Brain pericyte (primary cell): ENCODE results near the gene BRD4.
"Not testable (repeated sequence)": the region's sequence is repeated elsewhere in the genome, so short reads cannot be mapped to it uniquely, and the experiment has no call there.

Experiments
- DNase-seq: peaks from one replicate; pipeline ENCODE4 v3.0.0-alpha.2; 2012; ENCODE audit warnings: low read depth, low spot score

The BRD4 gene

DNA sequence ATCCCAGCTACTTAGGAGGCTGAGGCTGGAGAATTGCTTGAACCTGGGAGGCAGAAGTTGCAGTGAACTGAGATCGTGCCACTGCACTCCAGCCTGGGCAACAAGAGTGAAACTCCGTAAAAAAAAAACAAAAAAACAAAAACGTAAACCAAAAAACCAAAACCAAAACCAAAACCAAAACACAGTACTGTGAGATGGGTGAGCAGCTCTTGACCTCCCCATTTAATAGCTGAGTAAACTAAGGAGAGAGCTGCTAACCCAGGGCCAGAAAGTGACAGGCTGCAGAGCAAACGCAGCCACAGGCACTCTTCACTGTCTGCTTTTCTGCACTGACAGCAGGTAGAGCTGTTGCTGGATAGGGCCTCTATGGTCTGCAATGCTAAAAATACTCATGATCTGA lies 27.7 kb upstream of the BRD4 start:
- DNase-seq, result not testable (repeated sequence)

DNA sequence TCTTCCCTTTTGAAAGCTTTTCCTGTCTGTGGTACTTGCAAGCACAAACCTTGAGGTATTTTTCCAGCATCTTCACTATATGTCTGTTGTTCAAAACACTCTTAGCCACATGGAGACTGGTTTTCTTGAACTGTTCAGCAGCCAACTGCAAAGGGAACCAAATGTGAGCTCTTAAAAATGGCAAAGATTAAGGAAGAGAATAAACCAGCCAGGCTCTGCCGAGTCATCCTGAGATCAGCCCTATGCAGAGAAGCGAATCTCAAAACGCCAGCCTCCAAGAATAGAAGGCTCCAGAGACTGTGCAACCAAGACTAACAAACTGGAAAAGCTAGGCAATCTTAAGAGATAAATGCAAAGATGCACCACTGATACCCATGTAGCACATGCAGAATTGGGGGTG lies 26.6 kb upstream of the BRD4 start:
- no peak for DNase-seq

DNA sequence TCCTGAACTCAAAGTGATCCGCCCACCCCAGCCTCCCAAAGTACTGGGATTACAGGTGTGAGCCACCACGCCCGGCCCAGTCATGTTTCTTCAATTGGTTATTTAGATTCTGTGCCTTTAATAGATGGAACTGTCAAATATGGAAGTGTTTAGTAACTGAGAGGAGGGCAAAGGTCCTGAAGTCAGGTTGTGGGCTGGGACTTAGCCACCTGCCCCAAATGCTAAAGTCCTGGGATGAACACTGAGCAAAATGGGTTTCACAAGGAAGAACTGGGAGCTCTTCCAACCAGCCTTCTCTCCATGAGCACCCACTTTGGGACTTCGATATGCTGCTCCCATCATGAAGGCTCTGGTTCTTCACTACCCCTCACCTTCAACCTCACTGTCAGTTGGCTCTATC lies 25.6 kb upstream of the BRD4 start:
- DNase-seq, result no peak

DNA sequence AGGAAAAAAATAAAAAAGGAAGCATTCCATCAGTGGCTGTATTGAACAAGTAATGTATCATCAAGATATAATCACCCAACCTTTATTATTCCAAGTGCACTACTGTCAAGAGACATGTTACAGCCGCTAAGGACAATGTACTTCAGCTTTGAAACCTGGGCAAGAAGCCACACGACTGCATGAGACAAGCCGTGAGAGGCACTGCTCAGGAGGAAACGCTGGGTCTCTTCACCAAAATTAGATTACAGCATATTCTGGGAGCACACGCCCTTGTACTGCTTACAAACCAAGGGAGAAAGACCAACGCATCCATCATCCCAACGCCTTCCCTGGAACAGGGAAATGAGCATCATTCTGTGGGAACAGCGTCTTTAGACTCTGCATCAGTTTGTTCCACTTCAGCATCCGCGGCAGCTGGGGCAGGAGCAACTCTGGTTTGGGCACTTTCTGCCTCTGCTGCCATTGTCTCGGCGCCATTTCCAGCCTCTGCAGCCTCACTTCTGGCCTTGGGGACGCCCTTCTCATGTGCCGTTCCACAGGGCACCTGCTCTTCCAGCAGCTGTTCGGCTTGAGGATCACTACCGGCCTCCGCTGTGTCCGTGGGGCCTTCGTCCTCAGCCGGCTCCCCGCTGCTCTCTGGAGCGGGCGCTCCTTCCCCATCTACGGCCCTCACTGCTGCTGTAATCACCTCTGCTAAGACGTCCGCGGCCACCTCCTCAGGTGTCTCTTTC lies 22.4 kb upstream of the BRD4 start:
- no peak for DNase-seq

DNA sequence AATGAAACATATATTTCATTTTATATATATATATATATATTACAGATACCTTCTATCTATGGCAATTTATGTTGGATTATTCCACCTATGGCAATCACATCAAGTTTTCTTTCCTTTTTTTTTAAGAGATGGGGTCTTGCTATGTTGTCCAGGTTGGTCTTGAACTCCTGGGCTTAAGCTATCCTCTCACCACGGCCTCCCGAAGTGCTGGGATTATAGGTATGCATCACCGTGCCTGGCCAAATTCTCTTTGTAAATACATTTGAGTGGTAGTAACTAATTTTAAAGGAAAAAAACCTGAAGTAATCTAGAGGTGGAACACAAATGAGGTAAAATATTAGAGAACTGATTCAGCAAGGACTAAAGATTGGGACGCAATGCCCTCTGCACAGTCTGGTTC lies 21.6 kb upstream of the BRD4 start:
- no peak for DNase-seq

DNA sequence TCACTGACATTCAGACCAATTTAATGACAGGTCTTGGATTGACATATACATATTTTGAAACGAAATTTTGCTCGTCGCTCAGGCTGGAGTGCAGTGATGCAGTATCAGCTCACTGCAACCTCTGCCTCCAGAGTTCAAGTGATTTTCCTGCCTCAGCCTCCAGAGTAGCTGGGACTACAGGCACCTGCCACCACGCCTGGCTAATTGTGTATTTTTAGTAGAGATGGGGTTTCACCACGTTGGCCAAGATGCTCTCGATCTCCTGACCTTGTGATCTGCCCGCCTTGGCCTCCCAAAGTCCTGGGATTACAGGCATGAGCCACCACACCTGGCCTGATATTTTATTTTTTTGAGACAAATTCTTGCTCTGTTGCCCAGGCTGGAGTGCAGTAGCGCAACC lies 20.2 kb upstream of the BRD4 start:
- DNase-seq, result not testable (repeated sequence)

DNA sequence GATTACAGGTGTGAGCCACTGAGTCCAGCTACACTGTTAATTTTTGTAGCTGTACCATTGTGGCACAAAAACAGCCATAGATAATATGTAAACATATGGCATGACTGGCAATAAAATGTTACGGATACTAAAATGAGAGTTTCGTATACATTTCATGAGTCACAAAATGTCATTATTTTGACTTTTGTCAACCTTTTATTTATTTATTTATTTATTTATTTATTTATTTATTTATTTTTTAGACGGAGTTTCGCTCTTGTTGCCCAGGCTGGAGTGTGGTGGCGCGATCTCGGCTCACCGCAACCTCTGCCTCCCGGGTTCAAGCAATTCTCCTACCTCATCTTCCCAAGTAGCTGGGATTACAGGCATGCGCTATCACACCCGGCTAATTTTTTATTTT lies 9.0 kb upstream of the BRD4 start:
- not testable (repeated sequence) for DNase-seq

DNA sequence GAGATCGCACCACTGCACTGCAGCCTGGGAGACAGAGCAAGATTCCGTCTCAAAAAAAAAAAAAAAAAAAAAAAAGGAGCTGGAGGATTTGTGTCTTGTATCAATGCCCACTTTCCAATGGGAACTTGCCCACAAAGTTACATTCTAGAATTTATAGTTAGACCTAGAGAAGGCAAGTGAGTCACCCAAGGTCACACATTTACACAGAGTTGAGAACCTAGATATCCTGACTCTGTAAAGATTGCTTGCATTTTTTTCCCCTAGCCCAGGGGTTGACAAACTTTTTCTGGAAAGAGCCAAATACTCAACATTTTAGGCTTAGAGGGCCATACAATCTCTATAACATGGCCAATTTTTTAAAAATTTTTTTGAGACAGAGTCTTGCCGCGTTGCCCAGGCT lies 7.7 kb upstream of the BRD4 start:
- DNase-seq, result no peak

DNA sequence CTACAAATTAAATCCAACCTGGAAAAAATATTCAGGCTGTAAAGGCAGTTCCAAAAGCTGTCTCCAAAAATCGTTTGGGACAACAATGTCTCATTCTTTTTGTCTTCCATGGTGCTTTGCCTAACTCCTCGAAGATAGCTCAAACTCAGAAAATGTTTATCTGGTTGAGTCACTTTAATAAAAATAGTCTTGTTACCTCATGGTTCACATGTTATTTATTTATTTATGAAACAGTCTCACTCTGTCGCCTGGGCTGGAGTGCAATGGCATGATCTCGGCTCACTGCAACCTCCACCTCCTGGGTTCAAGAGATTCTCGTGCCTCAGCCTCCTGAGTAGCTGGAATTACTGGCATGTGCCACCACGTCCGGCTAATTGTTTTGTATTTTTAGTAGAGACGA lies 4.9 kb upstream of the BRD4 start:
- no peak for DNase-seq

DNA sequence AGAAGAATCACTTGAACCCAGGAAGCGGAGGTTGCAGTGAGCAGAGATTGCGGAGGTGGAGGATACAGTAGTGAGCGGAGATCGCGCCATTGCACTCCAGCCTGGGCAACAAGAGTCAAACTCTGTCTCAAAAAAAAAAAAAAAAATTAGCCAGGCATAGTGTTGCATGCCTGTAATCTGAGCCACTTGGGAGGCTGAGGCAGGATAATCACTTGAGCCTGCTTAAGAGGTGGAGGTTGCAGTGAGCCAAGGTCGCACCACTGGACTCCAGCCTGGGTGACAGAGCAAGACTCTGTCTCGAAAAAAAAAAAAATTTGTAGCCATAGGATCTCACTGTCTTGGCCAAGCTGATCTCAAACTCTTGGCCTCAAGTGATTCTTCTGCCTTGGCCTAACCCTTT lies 3.7 kb upstream of the BRD4 start:
- not testable (repeated sequence) for DNase-seq

DNA sequence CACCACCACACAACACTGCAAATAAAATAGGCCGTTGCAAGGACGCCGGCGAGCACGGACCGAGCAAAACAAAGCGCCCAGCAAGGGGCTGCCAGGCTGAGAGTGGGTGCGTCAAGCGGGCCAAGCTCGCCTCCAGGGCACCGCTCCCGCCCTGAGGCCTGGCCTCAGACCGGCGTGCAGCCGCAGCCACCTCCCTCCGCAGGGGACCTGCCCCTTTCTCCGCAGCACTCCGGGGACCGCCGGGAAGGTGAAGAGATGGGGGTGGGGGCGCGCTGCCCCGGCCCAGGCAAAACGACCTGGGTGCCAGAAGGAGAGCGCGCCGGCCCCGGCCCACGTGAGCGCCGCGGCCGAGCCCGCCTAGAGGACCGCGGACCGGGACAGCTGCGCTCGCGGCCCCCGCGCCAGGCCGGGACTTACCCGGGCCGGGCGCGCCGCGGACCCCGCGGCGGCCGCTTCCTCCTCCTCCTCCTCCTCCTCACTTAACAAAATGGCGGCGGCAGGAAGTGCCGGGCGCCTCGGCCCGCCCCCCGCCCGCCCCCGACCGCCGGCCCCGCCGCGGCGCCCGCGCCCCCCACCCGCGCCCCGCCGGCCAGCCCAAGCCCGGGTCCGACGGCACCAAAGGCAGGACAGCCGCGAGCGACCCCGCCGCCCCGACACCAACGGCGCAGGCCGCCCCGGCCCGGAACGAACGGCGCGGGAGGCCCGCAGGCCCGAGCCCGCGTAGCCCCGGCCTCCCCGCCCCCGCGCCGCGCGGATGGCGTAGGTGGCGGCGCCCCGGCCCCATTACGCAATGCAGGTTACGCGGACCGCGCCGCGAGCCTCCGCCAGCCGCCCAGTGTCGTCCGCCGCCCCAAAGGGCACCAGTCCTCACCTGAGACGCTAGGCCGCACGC lies 674 bp downstream of the BRD4 start:
- no peak for DNase-seq

DNA sequence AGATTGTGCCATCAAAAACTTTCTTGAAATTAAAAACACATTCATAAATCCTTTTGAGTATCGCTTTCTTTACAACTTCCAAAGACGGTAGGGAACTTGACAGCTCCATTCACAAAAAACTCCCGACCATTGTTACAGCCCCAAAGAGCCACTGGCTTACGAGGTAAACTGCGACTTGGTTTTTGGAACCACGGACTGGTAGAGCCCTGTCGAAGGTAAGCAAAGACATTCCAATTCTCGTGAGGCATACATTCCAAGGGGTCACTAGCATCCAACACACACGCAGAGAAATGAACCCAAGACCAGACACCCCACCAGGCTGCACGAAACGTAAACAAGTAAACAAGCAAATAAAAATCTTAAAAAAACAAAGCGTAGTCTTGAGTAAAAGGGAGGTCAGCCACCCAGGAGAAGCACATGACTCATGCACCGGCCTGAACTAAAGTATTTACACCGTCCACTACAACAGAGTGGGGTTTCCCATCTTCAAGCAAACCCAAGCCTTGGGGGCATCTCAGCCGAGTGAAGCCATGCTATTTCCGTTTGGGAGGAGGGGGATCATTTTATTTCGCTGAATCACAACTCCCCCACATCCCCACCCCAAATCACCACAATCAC lies 1.4 kb downstream of the BRD4 start:
- DNase-seq, result no peak

DNA sequence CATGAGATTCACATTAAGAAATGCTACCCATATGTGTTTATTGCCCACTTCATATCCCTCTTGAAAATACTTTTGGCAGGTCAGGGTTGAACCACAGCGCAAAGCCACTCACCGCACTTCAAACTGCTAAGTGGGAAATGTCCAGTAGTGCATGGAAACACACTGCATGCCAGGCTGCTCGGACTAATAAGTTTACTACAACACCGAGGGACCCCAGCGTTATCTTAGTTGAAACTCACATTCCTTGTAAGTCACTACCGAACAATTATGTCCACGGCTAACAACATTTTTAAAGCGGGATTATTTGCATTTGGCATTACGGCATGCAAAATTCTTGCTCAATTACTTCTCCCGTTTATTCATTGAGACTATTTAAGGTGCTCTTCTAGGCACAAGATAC lies 4.0 kb downstream of the BRD4 start:
- no peak for DNase-seq

DNA sequence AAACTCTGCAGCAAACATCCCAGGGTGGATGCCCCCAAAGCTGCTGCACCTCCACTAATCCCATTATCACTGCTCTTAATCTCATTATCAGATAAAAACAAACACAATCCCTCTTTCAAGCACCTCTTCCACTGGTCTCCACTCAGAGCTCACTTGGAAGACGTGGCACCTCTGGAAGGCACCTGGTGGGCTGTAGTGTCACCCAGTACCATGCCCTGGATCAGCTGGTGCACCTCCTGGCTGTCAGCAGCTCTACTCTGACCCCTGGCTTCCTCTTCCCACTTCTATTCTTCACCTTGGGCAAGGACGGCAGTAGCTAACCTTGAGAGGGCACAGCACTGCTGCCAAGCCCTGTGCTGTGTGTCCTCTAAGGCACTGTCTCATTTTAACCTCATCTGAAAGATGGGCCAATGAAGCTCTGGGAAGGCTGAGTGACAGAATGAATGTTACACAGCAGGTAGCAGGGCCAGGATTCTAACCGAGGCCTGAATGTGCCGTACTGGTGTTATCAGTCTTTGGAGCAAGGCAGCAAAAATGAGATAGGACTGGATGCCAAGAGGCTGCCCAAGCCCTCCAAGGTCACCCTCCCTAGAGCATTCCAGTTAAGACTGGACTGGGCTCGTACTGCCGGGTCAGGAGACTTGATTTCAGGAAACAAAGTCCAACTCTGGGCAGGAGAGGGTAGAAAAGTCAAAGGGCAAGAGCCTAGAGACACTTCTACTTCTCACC lies 7.4 kb downstream of the BRD4 start:
- no peak for DNase-seq

DNA sequence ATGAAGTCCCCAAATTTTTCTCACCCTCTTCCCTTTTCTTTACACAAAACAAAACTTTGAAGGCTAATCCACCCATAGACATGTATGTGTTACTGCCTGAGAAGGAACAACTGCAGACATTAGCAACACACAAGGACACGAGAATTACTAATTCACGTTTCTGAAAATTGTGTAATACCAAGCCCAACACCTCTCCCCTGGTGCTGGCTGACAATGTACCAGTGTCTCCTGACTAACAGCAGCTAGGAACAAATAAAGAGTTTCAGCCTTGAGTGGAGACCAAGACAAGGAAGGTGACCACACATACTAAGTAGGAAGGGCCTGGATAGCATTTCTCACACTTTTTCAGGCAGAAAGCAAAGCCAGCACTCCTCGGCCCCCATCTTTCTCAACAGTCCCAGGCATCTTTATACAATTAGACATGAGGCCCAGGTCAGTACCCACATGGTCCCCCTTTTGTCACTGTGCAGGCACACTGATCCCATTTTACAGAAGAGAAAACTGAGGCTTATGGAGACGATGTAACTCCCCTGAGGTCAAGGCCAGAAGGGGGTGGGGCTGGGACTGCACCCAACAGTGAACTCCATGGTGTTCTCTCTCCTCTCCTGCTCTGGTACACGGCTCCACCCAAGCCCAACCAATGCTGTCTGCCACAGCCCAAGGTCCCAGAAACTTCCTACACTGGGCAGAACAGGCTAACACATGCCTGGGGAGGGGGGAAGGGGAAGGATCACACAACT lies 8.7 kb downstream of the BRD4 start:
- no peak for DNase-seq

DNA sequence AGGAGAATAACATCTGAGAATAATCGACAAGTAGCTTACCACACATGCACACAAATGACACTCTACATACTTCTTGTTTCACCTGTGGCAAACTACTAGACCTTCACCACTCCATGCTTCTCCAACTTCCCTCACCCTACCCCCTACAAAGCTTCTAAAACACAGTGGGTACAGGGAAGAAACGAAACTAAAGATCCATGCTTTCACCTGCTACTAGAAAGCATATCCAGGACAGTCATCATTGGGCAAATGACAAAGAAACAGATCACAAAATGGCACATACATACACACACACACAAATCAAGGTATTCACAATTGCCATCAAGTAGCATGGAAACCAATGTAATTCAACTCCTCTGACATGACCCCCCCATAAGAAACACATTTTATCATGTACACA lies 10.6 kb downstream of the BRD4 start:
- DNase-seq, result no peak

DNA sequence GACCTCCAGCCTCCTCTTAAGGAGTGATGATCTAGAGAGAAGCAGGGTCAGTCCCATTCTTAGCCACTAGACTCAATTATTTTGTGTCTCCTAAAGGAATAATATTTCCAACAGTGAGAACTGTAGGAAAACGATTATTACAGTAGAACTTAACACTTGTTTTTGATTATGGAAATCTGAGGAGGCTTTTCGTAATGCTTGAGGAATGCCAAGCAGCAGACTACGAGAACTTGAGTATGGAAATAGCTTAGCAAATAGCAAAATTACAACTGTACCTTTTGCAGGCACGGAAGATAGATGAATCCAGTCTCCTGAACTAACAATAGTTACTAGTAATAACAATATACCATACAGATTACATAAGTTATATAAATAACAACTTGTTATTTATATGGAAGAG lies 12.2 kb downstream of the BRD4 start:
- DNase-seq, result no peak

DNA sequence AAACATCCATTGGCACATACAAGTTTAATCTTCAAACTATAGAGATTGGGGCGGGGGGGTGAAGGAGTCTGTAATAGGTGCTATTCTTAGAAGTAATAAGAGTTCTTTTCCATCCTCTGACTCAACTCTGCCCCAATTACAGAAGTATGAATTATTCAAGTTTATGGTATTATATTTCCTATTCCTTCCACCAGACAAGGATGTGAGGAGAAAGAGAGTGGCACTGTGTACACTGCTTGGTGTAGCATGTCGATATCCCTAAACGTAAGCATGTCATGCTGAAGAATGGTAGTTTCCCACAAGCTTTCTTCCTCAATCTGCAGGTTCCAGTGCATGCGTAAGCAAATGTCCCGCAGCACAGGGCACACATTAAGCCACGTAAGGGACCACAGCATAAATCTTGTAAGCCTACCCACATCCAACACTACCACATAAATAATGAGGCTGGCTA lies 14.1 kb downstream of the BRD4 start:
- no peak for DNase-seq

DNA sequence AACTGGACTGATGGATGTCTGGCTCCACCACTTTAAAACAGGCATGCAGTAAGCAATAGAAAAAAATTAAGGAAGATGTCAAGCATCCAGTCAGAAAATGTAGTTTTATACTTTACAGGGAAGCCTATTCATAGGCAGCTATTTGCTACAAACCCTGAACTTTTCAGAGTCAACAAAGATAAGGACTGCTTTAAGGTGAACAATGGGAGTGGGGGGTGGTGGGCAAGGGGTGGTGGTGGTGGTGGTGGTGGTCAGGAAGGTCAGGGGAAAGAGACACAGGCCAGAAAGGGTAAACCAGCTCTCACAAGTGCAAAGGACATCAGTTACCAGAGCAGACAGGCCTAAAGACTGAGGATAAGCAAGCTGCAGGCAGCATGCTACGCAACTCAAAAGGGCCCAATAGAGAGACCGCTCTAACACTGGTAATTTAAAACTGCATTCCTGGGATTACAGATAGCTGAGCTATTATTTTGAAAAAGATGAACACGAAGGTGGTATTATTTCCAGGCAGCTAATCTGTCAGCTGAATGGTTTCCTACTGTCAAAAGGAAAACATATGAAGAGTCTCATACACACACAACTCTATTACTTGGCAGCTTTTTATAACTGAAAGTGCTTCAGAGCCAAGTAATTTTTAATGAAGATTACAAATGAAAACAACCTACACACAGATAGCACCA lies 14.8 kb downstream of the BRD4 start:
- no peak for DNase-seq

DNA sequence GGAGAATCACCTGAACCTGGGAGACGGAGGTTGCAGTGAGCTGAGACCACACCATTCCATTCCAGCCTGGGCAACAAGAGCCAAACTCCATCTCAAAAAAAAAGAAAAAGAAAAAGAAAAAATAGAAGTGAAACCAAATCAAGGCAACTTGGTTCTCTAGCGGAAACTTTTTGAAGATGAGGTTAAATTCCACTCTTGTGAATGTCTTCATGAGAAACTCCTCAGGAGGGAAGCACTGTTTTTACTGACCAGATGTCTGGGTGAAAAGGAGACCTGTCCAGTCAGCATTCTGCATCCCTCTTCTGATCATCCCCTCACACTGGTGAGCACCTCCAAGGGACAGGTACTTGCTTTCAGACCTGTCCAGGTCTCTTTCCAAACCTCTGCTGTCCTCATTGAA lies 15.8 kb downstream of the BRD4 start:
- no peak for DNase-seq

DNA sequence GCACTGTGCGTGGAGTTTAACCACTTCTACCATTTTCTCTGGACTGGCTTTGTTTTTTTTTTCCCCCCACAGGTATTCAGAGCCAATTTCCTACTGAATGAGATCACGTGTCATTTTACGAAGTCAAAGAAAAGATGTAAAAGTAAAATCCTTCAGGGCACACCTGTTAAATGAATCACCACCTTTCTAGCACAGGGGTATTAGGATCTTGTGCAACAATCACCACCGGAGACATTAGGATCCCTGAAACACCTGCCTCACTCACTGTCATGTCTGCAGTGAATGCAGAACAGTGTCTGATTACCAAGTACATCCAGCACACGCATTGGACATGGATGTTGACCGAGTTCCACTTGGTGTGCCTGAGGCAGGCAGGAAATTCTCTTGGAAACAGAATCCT lies 17.2 kb downstream of the BRD4 start:
- no peak for DNase-seq
